Ovary (tissue), 9 donors: Measurements from ENCODE around the gene AFF4. TPM values are rescaled to one million over a fixed set of nuclear protein-coding genes. Genes with fewer than 3 reads are reported as not detected.

Source experiments
- DNase-seq, 5 donors: peaks; one replicate each; pipeline ENCODE4 v3.0.0-alpha.2; 2019 to 2020
- H3K27ac ChIP-seq, 2 donors: fragments of 200-600 bp; one replicate each; pipeline versions ENCODE4 v1.5.1 to v1.8.0; 2019 to 2022
- H3K27me3 ChIP-seq: fragments of 200-600 bp; one replicate; pipeline ENCODE4 v1.8.0; 2022
- H3K36me3 ChIP-seq: fragments of 200-600 bp; sonication (generic); one replicate; pipeline ENCODE4 v1.5.1; 2019
- H3K4me1 ChIP-seq: one replicate; pipeline ENCODE4 v1.8.1; 2013; ENCODE audit warnings: mild to moderate bottlenecking, moderate library complexity; ENCODE audit not compliant: insufficient read depth
- H3K4me3 ChIP-seq: fragments of 200-600 bp; sonication (generic); one replicate; pipeline ENCODE4 v1.5.1; 2017
- H3K9me3 ChIP-seq, 2 donors: fragments of 200-600 bp in 1 of 2; sonication (generic) in 1 of 2; one replicate each; pipeline versions ENCODE4 v1.5.1 to v1.8.1; 2013 to 2019; ENCODE audit warnings: mild to moderate bottlenecking in 1 of 2, moderate library complexity in 1 of 2
- EP300 ChIP-seq: sonication (generic); formaldehyde crosslinking; IDR thresholded peaks from one replicate; pipeline ENCODE4 v1.6.1; 2017; ENCODE audit warnings: antibody characterized with exemption
- POLR2A ChIP-seq: fragments of 450-650 bp; IDR thresholded peaks from one replicate; pipeline ENCODE4 v1.6.1; 2017; ENCODE audit warnings: antibody characterized with exemption, mild to moderate bottlenecking, moderate library complexity
- WGBS, 3 donors: extraction: QIAGEN DNeasy Blood & Tissue Kit in 1 of 3; methylation state at CpG; one replicate each; pipeline versions ENCODE4 v1.1.5 to v1.1.7; 2013 to 2017; 5-methylcytosine and 5-hydroxymethylcytosine counted together
- intact Hi-C, 4 donors: fragments of 100-400 bp; cut with DNase I; formaldehyde crosslinking; loops; one replicate each; pipeline versions ENCODE4 v1.11.0 to v1.15.1; 2022 to 2023
- polyA plus RNA-seq, 2 donors: library from polyadenylated mRNA; stranded (reverse); fragments of 200-250 nt in 1 of 2; fragments of 350-450 nt in 1 of 2; fragmentation: Illumina TruSeq in 1 of 2; extraction: RNeasy Lipid Tissue Mini Kit (QIAGEN cat#74804) in 1 of 2; gene quantifications; one replicate each; pipeline ENCODE4 v1.2.3, GENCODE V29; 2013 to 2014
- total RNA-seq, 7 donors: library from RNA; depleted of rRNA in 2 of 7; stranded (reverse); fragments of >200 nt in 2 of 7; fragmentation: NEBNext Ultra II Directional in 3 of 7; extraction: Animal tissue kit (Norgen Biotek cat#: 25700) in 3 of 7; gene quantifications; one replicate each; pipeline versions ENCODE4 v1.1.0 to v1.2.4, GENCODE V29; 2016 to 2023
- TF ChIP-seq, protein P1 (sequence below), 3 donors: fragments of 450-650 bp in 2 of 3; fragments of 200-600 bp in 1 of 3; IDR thresholded peaks; one replicate each; pipeline versions ENCODE4 v1.5.1 to v1.8.0; 2016 to 2022; ENCODE audit warnings: antibody characterized with exemption in 3 of 3, mild to moderate bottlenecking in 1 of 3
- donor health status: DM: no; HTN: no; CAD: no; lungs with moderate emphysema.
- donor health status: DM: no; HTN: no; CAD: no.
- donor health status: Bipolar disorder and iron deficiency.
- donor health status: DM: yes; HTN: yes; CAD: no.
- donor health status: DM: no; HTN: no; CAD: no.
- donor health status: DM: yes; HTN: yes; CAD: no.

Gene AFF4
- total and polyA plus RNA-seq, 9 donors, result 19.5 to 114 (median 70.5) TPM

DNA sequence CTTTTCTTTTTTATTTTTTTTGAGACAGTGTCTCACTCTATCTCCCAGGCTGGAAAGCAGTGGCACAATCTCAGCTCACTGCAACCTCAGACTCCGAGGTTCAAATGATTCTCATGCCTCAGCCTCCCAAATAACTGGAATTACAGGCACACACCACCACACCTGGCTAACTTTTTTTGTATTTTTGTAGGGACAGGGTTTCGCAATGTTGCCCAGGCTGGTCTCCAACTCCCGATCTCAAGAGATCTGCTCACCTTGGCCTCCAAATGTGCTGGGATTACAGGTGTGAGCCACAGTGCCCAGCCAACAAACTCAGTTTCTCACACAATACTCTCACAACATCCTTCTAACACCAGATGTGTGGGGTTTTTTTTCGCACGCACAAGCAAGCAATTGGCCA lies 22.1 kb downstream of the AFF4 start:
- TF ChIP-seq, protein P1, sequence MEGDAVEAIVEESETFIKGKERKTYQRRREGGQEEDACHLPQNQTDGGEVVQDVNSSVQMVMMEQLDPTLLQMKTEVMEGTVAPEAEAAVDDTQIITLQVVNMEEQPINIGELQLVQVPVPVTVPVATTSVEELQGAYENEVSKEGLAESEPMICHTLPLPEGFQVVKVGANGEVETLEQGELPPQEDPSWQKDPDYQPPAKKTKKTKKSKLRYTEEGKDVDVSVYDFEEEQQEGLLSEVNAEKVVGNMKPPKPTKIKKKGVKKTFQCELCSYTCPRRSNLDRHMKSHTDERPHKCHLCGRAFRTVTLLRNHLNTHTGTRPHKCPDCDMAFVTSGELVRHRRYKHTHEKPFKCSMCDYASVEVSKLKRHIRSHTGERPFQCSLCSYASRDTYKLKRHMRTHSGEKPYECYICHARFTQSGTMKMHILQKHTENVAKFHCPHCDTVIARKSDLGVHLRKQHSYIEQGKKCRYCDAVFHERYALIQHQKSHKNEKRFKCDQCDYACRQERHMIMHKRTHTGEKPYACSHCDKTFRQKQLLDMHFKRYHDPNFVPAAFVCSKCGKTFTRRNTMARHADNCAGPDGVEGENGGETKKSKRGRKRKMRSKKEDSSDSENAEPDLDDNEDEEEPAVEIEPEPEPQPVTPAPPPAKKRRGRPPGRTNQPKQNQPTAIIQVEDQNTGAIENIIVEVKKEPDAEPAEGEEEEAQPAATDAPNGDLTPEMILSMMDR (IDR thresholded peaks at IDR 0.05), result no peak
- TF ChIP-seq EP300 (no peak), POLR2A (no peak)
- H3K4me1 ChIP-seq, result peaks cover 4% of the 10 kb centered on the region
- intact Hi-C loops, result no loop called here
- no peak overlapping the region for H3K4me3 ChIP-seq
- no peaks in the 10 kb centered on the region for H3K9me3 ChIP-seq
- WGBS, 3 donors, result 94 to 95% (median 95%) methylated on average over 5 of the region's 5 CpGs
- DNase-seq, result no peak
- H3K27ac ChIP-seq, result no peak overlapping the region
- H3K27me3 ChIP-seq, result no peaks in the 10 kb centered on the region
- H3K36me3 ChIP-seq, result no peaks in the 10 kb centered on the region

DNA sequence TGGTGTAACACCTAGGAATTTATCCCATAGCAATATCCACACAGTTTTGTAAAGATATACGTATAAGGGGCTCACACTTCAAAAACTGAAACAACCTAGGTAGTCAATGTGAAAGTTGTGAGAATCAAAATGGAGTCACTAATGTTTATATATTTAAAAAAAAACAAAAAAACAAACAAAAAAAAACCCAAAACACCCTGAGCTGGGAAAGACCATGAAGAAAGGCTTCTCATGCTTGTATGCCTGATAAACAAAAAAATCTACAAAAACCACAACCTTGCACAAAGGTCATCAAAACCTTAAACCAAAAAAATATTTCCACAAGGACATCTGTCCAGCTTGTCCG lies 35.4 kb downstream of the AFF4 start:
- H3K36me3 ChIP-seq, result no peaks in the 10 kb centered on the region
- no peak overlapping the region for H3K27ac ChIP-seq
- H3K9me3 ChIP-seq, result no peaks in the 10 kb centered on the region
- TF ChIP-seq EP300, result no peak
- TF ChIP-seq POLR2A, result no peak
- TF ChIP-seq, protein P1 (IDR thresholded peaks at IDR 0.05), result no peak
- H3K4me3 ChIP-seq, result no peak overlapping the region
- peaks cover 1% of the 10 kb centered on the region for H3K4me1 ChIP-seq
- intact Hi-C loops, result no loop called here
- no peak for DNase-seq
- no peaks in the 10 kb centered on the region for H3K27me3 ChIP-seq
- WGBS, 3 donors, result 52 to 71% (median 64%) methylated on average over 2 of the region's 2 CpGs

- no peak overlapping the region for H3K4me3 ChIP-seq
- no peaks in the 10 kb centered on the region for H3K36me3 ChIP-seq
- H3K9me3 ChIP-seq, result no peaks in the 10 kb centered on the region
- 18 to 40% (median 24%) methylated on average over 2 of the region's 2 CpGs for whole genome bisulfite sequencing, 3 donors
- no peak for TF ChIP-seq EP300
- TF ChIP-seq, protein P1 (IDR thresholded peaks at IDR 0.05), result no peak
- TF ChIP-seq POLR2A, result no peak
- intact Hi-C loops, result no loop called here
- no peak overlapping the region for H3K27ac ChIP-seq
- peaks cover 1% of the 10 kb centered on the region for H3K4me1 ChIP-seq
- no peaks in the 10 kb centered on the region for H3K27me3 ChIP-seq
- no peak for DNase-seq
Observed at GRCh38 chr5:132927355-132928061, 35.9 kb downstream of the AFF4 start.

DNA sequence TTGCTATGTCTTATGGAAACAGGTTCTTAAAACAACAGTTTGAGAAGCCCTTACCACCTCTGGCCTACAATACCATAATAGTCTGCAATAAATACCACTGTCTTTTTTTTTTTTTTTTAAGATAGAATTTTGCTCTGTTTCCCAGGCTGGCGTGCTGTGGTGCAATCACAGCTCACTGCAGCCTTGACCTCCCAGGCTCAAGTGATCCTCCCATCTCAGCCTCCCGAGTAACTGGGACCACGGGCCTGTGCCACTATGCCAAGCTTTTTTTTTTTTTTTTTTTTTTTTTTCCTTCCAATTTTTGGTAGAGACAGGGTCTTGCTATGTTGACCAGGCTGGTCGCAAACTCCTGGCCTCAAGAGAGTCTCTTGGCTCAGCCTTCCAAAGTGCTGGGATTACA lies 37.0 kb downstream of the AFF4 start:
- intact Hi-C loops, result no loop called here
- Histone ChIP-seq H3K36me3 (no peaks in the 10 kb centered on the region), H3K27ac (no peak overlapping the region), H3K9me3 (no peaks in the 10 kb centered on the region), H3K4me1 (peaks cover 1% of the 10 kb centered on the region), H3K4me3 (no peak overlapping the region), H3K27me3 (no peaks in the 10 kb centered on the region)
- WGBS, 3 donors, result 48 to 57% (median 48%) methylated on average over 4 of the region's 4 CpGs
- TF ChIP-seq EP300 (no peak), POLR2A (no peak)
- TF ChIP-seq, protein P1 (IDR thresholded peaks at IDR 0.05), result no peak
- DNase-seq, result no peak
